Duodenal mucosa (tissue), 2 donors: ENCODE measurements around the gene DIP2B.
"Not testable (repeated sequence)": the region's sequence is repeated elsewhere in the genome, so short reads cannot be mapped to it uniquely, and the experiment has no call there.

Source experiments
- H3K27ac ChIP-seq: one replicate; pipeline ENCODE4 v1.7.0; 2013; ENCODE audit warnings: low read depth, low read length
- H3K27me3 ChIP-seq, 2 donors: one replicate each; pipeline ENCODE4 v1.7.0; 2013; ENCODE audit warnings: low read length in 2 of 2, control low read depth in 1 of 2; ENCODE audit not compliant: insufficient read depth in 2 of 2, control insufficient read depth in 1 of 2
- H3K36me3 ChIP-seq, 2 donors: one replicate each; pipeline ENCODE4 v1.7.0; 2013; ENCODE audit warnings: low read length in 2 of 2, control low read depth in 1 of 2; ENCODE audit not compliant: insufficient read depth in 2 of 2, control insufficient read depth in 1 of 2
- H3K4me1 ChIP-seq, 2 donors: one replicate each; pipeline ENCODE4 v1.7.0; 2013; ENCODE audit warnings: low read length in 2 of 2, control low read depth in 1 of 2; ENCODE audit not compliant: insufficient read depth in 2 of 2, control insufficient read depth in 1 of 2
- H3K4me3 ChIP-seq, 2 donors: one replicate each; pipeline ENCODE4 v1.7.0; 2013; ENCODE audit warnings: low read length in 2 of 2, low read depth in 1 of 2
- H3K9ac ChIP-seq, 2 donors: one replicate each; pipeline ENCODE4 v1.7.0; 2013; ENCODE audit warnings: low read length in 2 of 2, low read depth in 1 of 2
- H3K9me3 ChIP-seq, 2 donors: one replicate each; pipeline ENCODE4 v1.7.0; 2013; ENCODE audit warnings: low read length in 2 of 2, control low read depth in 1 of 2; ENCODE audit not compliant: control insufficient read depth in 1 of 2

Gene DIP2B

DNA sequence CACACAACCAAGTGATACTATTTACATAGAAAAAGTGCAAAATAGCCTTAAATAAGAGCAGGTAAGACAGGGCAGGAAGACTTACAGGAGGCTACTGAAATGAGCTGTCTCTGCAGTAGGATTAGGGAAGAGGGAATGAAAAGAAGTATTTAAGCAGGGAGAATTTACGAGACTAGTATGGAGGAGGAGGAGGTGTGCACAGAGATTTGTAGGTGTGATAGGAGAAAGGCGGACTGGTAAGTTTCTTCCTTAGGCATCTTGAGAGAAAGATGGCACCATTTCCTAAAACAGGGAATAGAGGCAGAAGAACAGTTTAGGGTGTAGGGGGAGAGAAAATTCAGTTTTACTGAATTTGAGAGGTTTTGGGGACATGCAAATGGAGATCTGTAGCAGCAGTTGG, 25.7 kb downstream of the DIP2B start:
- H3K4me1 ChIP-seq, result peaks cover 28 to 48% of the 10 kb centered on the region in 2 donors
- H3K27ac ChIP-seq, result no peak overlapping the region
- no peak overlapping the region for H3K4me3 ChIP-seq
- H3K27me3 ChIP-seq, result no peaks in the 10 kb centered on the region
- no peaks in the 10 kb centered on the region for H3K9me3 ChIP-seq
- H3K9ac ChIP-seq, result no peak overlapping the region
- H3K36me3 ChIP-seq, result no peaks in the 10 kb centered on the region

DNA sequence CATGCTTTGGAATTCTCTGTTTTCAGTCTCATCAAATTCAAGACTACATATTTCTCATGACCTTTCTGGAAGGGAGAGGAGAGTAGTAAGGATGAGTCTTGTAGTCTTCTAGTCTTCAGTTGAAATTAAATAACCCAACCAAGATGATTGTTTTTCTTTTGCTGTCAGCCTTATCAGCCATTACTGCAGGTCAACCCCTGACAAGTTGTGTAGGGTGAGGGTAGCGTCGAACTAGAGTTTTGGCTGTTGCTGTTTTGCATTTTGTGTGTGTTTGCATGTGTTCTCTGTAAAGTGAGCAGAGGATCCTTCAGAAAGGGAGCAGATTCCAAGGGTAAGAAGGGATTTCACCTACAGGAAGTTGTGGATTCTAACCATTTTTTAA, 28.4 kb downstream of the DIP2B start:
- Histone ChIP-seq H3K36me3 (no peaks in the 10 kb centered on the region), H3K27me3 (no peaks in the 10 kb centered on the region), H3K27ac (peak overlapping the region; percentile 27), H3K4me3 (no peak overlapping the region), H3K9me3 (no peaks in the 10 kb centered on the region), H3K4me1 (peaks cover 15 to 41% of the 10 kb centered on the region in 2 donors), H3K9ac (peak overlapping the region in 1 of 2 donors; percentile 3)

GRCh38 chr12:50533971-50534370, 29.2 kb downstream of the DIP2B start:
- H3K4me3 ChIP-seq, result no peak overlapping the region
- peaks cover 15 to 36% of the 10 kb centered on the region in 2 donors for H3K4me1 ChIP-seq
- no peaks in the 10 kb centered on the region for H3K27me3 ChIP-seq
- no peaks in the 10 kb centered on the region for H3K9me3 ChIP-seq
- no peaks in the 10 kb centered on the region for H3K36me3 ChIP-seq
- H3K9ac ChIP-seq, result no peak overlapping the region
- H3K27ac ChIP-seq, result no peak overlapping the region

- Histone ChIP-seq H3K27ac (no peak overlapping the region), H3K4me1 (peaks cover 15 to 26% of the 10 kb centered on the region in 2 donors), H3K4me3 (no peak overlapping the region)
Observed at GRCh38 chr12:50536831-50537537, 32.2 kb downstream of the DIP2B start.

GRCh38 chr12:50537538-50537919, 32.7 kb downstream of the DIP2B start:
- peaks cover 10 to 23% of the 10 kb centered on the region in 2 donors for H3K4me1 ChIP-seq
- H3K4me3 ChIP-seq, result no peak overlapping the region
- no peak overlapping the region for H3K27ac ChIP-seq
- H3K36me3 ChIP-seq, result no peaks in the 10 kb centered on the region
- no peak overlapping the region for H3K9ac ChIP-seq
- H3K27me3 ChIP-seq, result no peaks in the 10 kb centered on the region
- no peaks in the 10 kb centered on the region for H3K9me3 ChIP-seq

More at GRCh38 chr12:50536831-50537537, 32.2 kb downstream of the DIP2B start:
- Histone ChIP-seq H3K27me3 (no peaks in the 10 kb centered on the region), H3K9ac (no peak overlapping the region), H3K36me3 (no peaks in the 10 kb centered on the region), H3K9me3 (no peaks in the 10 kb centered on the region)

GRCh38 chr12:50538182-50538581, 33.4 kb downstream of the DIP2B start:
- Histone ChIP-seq H3K4me3 (no peak overlapping the region), H3K9me3 (no peaks in the 10 kb centered on the region), H3K36me3 (no peaks in the 10 kb centered on the region), H3K27ac (no peak overlapping the region), H3K9ac (no peak overlapping the region), H3K4me1 (peaks cover 6 to 19% of the 10 kb centered on the region in 2 donors), H3K27me3 (no peaks in the 10 kb centered on the region)

GRCh38 chr12:50541139-50541538, 36.4 kb downstream of the DIP2B start:
- Histone ChIP-seq H3K4me1 (peaks cover 8 to 19% of the 10 kb centered on the region in 2 donors), H3K27ac (no peak overlapping the region), H3K9me3 (no peaks in the 10 kb centered on the region), H3K4me3 (no peak overlapping the region), H3K9ac (no peak overlapping the region), H3K36me3 (no peaks in the 10 kb centered on the region), H3K27me3 (no peaks in the 10 kb centered on the region)

DNA sequence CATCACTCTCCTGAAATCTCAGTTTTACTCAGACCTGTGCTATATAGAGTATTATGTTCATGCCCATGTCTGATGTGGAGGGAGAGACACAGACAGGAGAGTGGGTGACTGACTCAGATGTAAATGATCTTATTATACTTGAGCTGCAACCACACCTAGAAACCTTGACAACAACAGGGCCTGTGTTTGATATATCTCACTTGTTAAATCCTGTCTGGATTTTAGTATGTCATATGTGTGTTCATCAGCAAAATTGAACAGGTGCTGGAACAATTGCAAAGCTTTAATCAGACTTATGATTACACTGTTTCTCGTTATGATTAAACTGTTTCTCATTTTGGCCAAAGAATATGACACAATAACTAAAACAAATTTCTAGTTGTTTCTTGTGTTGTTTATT, 37.7 kb downstream of the DIP2B start:
- Histone ChIP-seq H3K27ac (no peak overlapping the region), H3K36me3 (no peaks in the 10 kb centered on the region), H3K4me1 (peaks cover 17 to 30% of the 10 kb centered on the region in 2 donors), H3K27me3 (no peaks in the 10 kb centered on the region), H3K4me3 (no peak overlapping the region), H3K9me3 (no peaks in the 10 kb centered on the region), H3K9ac (no peak overlapping the region)

DNA sequence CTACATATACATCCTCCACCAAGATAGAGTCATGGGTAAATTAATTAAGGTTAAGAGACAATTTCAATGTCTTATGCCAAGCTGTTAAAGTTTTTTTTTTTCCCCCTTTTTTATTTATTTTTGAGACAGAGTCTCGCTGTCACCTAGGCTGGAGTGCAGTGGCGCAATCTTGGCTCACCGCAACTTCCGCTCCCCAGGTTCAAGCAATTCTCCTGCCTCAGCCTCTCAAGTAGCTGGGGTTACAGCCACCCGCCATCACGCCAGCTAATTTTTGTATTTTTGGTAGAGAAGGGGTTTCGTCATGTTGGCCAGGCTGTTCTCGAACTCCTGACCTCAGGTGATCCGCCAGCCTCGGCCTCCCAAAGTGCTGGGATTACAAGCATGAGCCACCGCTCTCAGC, 38.4 kb downstream of the DIP2B start:
- H3K4me3 ChIP-seq, H3K27ac ChIP-seq: not testable (repeated sequence)

GRCh38 chr12:50545213-50545612, 40.4 kb downstream of the DIP2B start:
- H3K9ac ChIP-seq, result no peak overlapping the region
- H3K9me3 ChIP-seq, result no peaks in the 10 kb centered on the region
- H3K4me3 ChIP-seq, result no peak overlapping the region
- H3K27me3 ChIP-seq, result no peaks in the 10 kb centered on the region
- peaks cover 23 to 26% of the 10 kb centered on the region in 2 donors for H3K4me1 ChIP-seq
- no peak overlapping the region for H3K27ac ChIP-seq
- no peaks in the 10 kb centered on the region for H3K36me3 ChIP-seq

More for the DNA sequence above, 38.4 kb downstream of the DIP2B start:
- not testable (repeated sequence) for H3K36me3 ChIP-seq, H3K9ac ChIP-seq, H3K9me3 ChIP-seq, H3K27me3 ChIP-seq
- H3K4me1 ChIP-seq, result peaks cover 18 to 28% of the 10 kb centered on the region in 2 donors
